Measurements from ENCODE around the gene ATXN10.
A peak's percentile ranks its signal among the peaks of the same experiment; 100 is the strongest.
"Not testable (repeated sequence)": the region's sequence is repeated elsewhere in the genome, so short reads cannot be mapped to it uniquely, and the experiment has no call there.

Gene ATXN10

GRCh38 chr22:45680932-45681700 is 9.5 kb downstream of the ATXN10 start:
- DNase-seq: no peak

GRCh38 chr22:45682064-45682463 is 10.4 kb downstream of the ATXN10 start:
- no peak for DNase-seq

- not testable (repeated sequence) for DNase-seq
These were observed 11.1 kb downstream of the ATXN10 start for GRCh38 chr22:45682773-45683172.

- no peak for DNase-seq
These were observed 11.6 kb downstream of the ATXN10 start for GRCh38 chr22:45683248-45683647.

- DNase-seq: no peak
These were observed 12.0 kb downstream of the ATXN10 start for GRCh38 chr22:45683680-45684079.

- DNase-seq: no peak
These were observed 12.5 kb downstream of the ATXN10 start for GRCh38 chr22:45684169-45684568.

- DNase-seq: no peak
These were observed 13.3 kb downstream of the ATXN10 start for GRCh38 chr22:45684752-45685574.

- DNase-seq: no peak
These were observed 14.4 kb downstream of the ATXN10 start for GRCh38 chr22:45686004-45686403.

GRCh38 chr22:45686836-45687235 is 15.2 kb downstream of the ATXN10 start:
- no peak for DNase-seq

GRCh38 chr22:45688600-45689080 is 17.0 kb downstream of the ATXN10 start:
- no peak for DNase-seq

GRCh38 chr22:45689211-45689610 is 17.6 kb downstream of the ATXN10 start:
- no peak for DNase-seq

- no peak for DNase-seq
These were observed 18.4 kb downstream of the ATXN10 start for GRCh38 chr22:45690008-45690407.

GRCh38 chr22:45692549-45692948 is 20.9 kb downstream of the ATXN10 start:
- DNase-seq: no peak

- no peak for DNase-seq
These were observed 22.2 kb downstream of the ATXN10 start for GRCh38 chr22:45693835-45694234.

- no peak for DNase-seq
These were observed 24.6 kb downstream of the ATXN10 start for GRCh38 chr22:45696227-45696626.

GRCh38 chr22:45698094-45698493 is 26.5 kb downstream of the ATXN10 start:
- DNase-seq: no peak

- DNase-seq: no peak
These were observed 31.3 kb downstream of the ATXN10 start for GRCh38 chr22:45702981-45703380.

- peak; percentile 55 for DNase-seq
These were observed 32.1 kb downstream of the ATXN10 start for GRCh38 chr22:45703758-45704157.

- no peak for DNase-seq
These were observed 33.0 kb downstream of the ATXN10 start for GRCh38 chr22:45704648-45705047.

GRCh38 chr22:45707605-45708004 is 36.0 kb downstream of the ATXN10 start:
- no peak for DNase-seq

- no peak for DNase-seq
These were observed 36.5 kb downstream of the ATXN10 start for GRCh38 chr22:45708145-45708544.

- DNase-seq: no peak
These were observed 37.6 kb downstream of the ATXN10 start for GRCh38 chr22:45709060-45709739.

GRCh38 chr22:45709866-45710265 is 38.2 kb downstream of the ATXN10 start:
- DNase-seq: no peak

All from islet precursor cell (in vitro differentiated cells).